ENCODE measurements around the gene GRK6.

GRK6 gene

DNA sequence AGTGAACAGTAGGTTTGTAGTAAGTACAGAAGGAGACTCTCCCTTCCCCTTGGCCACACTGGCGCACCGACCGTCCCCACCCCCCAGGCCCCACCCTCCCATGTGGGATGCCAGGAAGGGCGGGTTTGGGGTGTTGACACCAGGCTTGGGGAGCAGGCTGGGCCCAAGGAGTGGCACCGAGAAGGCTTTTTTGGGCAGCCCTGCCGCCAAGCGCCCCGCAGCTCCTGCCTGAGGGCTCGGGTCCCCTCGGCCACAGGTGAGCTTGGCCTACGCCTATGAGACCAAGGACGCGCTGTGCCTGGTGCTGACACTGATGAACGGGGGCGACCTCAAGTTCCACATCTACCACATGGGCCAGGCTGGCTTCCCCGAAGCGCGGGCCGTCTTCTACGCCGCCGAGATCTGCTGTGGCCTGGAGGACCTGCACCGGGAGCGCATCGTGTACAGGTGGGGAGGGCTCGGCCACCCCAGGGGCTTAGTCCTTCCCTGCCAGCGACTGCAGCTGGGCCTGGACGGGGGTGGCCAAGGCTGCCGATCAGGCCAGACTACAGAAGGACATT lies 7.3 kb downstream of the GRK6 start:
- no peak for DNase-seq (ENCODE audit: low read depth, low spot score)
- ChIA-PET POLR2A (no interaction called here), CTCF (interaction anchor here (0.9 to 1.8 kb wide), 4 partner anchors 12 to 30 kb away, joined by 4 to 5 read pairs (median 5); no protein-coding TSS in a partner anchor)
- H3K4me3 ChIP-seq (ENCODE audit: low read depth, low read length) = no peak overlapping the region
- TF ChIP-seq, protein P1, sequence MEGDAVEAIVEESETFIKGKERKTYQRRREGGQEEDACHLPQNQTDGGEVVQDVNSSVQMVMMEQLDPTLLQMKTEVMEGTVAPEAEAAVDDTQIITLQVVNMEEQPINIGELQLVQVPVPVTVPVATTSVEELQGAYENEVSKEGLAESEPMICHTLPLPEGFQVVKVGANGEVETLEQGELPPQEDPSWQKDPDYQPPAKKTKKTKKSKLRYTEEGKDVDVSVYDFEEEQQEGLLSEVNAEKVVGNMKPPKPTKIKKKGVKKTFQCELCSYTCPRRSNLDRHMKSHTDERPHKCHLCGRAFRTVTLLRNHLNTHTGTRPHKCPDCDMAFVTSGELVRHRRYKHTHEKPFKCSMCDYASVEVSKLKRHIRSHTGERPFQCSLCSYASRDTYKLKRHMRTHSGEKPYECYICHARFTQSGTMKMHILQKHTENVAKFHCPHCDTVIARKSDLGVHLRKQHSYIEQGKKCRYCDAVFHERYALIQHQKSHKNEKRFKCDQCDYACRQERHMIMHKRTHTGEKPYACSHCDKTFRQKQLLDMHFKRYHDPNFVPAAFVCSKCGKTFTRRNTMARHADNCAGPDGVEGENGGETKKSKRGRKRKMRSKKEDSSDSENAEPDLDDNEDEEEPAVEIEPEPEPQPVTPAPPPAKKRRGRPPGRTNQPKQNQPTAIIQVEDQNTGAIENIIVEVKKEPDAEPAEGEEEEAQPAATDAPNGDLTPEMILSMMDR (IDR thresholded peaks at IDR 0.05; ENCODE audit: insufficient read depth, low read length, missing control alignments) = no peak

DNA sequence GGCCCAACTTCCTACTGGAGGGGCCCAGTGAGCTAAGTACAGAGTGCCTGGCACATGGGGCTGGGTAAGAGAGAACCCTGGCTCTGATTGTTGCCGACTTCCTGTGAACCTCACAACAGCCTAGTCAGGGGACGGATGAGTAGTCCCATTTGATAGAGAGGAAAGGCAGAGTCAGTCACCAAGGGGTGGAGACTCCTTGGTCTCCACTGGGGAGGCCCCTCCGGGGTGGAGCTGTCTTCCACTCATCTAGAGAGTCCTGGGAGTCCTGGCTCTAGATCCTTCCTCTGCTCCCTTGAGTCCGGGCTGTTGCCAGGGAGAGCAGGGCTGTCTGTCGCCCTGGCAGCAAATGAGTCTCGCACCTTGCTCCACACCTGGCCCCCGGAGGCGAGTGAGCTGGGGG lies 8.0 kb downstream of the GRK6 start:
- H3K4me3 ChIP-seq (ENCODE audit: low read depth, low read length) = no peak overlapping the region
- TF ChIP-seq, protein P1 (IDR thresholded peaks at IDR 0.05; ENCODE audit: insufficient read depth, low read length, missing control alignments) = no peak
- ChIA-PET CTCF (interaction anchor here (0.9 to 1.6 kb wide), 4 partner anchors 11 to 44 kb away, joined by 4 to 5 read pairs (median 4); no protein-coding TSS in a partner anchor), POLR2A (no interaction called here)
- no peak for DNase-seq (ENCODE audit: low read depth, low spot score)

DNA sequence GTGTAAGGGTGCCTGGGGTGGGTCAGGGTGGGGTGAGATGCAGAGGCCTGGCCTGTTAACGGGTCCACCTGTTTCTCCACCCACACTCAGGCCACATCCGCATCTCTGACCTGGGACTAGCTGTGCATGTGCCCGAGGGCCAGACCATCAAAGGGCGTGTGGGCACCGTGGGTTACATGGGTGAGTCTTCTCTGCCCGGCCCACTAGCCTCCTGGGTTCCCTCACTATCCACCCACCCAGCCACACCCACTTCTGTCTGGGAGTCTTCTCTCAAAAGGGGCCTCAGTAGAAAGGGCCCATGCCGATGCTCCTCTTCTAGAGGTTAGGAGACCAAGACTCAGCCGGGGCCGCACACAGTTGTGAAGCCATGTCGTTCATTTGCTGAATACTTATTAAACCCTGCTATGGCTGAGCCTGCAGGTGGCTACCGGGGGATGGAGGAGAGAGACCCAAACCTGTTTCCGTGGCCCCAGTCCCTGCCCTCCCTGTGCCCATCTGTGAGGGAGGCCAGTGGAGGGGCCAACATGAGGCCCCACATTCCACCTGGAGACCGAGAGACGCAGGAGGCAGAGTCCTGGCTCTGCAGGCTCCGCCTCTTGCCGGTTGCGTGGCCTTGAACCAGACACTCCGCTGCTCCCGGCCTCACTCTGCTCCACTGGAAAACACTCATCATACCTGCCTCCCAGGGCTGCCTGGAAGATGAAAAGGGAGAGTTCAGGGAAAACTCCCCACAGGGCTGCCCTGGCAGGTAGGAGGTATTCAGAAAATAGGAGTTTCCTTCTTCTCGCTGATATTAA lies 8.7 kb downstream of the GRK6 start:
- POLR2A ChIA-PET = no interaction called here
- no peak overlapping the region for H3K4me3 ChIP-seq (ENCODE audit: low read depth, low read length)
- TF ChIP-seq, protein P1 (IDR thresholded peaks at IDR 0.05; ENCODE audit: insufficient read depth, low read length, missing control alignments) = no peak
- CTCF ChIA-PET = interaction anchor here (0.9 to 5.7 kb wide), 2 partner anchors 19 to 45 kb away, joined by 4 to 31 read pairs; no protein-coding TSS in a partner anchor
- no peak for DNase-seq (ENCODE audit: low read depth, low spot score)

DNA sequence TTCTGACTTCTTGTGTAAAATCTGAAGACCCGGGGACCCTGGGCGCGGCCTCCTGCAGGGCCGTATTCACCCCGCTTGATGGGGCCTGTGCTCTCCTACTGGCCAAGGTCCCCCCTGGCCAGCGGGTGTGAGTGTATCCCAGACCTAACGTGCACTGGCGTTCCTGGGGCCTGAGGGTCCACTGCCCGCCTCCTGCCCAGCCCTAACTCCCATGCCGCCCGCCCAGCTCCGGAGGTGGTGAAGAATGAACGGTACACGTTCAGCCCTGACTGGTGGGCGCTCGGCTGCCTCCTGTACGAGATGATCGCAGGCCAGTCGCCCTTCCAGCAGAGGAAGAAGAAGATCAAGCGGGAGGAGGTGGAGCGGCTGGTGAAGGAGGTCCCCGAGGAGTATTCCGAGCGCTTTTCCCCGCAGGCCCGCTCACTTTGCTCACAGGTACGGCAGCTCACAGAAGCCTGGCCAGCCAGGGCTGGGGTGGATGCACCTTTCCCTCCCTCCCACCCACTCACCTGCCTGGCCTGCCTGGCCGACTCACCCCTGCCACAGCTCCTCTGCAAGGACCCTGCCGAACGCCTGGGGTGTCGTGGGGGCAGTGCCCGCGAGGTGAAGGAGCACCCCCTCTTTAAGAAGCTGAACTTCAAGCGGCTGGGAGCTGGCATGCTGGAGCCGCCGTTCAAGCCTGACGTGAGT lies 9.5 kb downstream of the GRK6 start:
- TF ChIP-seq, protein P1 (IDR thresholded peaks at IDR 0.05; ENCODE audit: insufficient read depth, low read length, missing control alignments) = no peak
- no peak overlapping the region for H3K4me3 ChIP-seq (ENCODE audit: low read depth, low read length)
- POLR2A ChIA-PET = no interaction called here

DNA sequence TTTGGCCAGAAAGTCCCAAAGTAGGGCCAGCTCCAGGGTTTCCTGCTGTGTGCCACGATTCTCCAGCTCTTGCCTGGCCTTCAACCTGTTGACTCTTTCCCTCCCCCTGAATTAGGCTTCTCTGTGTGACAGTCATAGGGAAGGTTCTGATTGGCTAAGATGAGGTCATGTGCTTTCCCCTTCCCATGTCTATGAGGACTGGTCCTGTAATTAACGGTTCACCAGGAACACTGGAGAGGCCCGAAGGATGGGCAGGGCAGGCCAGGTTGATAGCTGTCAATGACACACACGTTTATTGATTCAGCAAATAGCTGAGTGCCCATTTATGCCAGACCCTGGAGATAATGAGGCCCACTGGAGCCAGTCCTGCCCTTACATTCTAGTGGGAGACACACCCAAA lies 11.1 kb downstream of the GRK6 start:
- TF ChIP-seq, protein P1 (IDR thresholded peaks at IDR 0.05; ENCODE audit: insufficient read depth, low read length, missing control alignments) = no peak
- no peak for DNase-seq (ENCODE audit: low read depth, low spot score)
- ChIA-PET POLR2A (no interaction called here), CTCF (interaction anchor here (0.9 to 21.1 kb wide), 10 partner anchors 9 to 325 kb away, joined by 3 to 412 read pairs (median 7); partner anchors contain the start of gene PRR7)
- no peak overlapping the region for H3K4me3 ChIP-seq (ENCODE audit: low read depth, low read length)

More for the DNA sequence above, 9.5 kb downstream of the GRK6 start:
- no peak for DNase-seq (ENCODE audit: low read depth, low spot score)
- CTCF ChIA-PET = interaction anchor here (0.8 to 5.7 kb wide), 5 partner anchors 9 to 65 kb away, joined by 3 to 31 read pairs (median 10); partner anchors contain the start of gene PRR7
